ENCODE data around the gene L3HYPDH.

L3HYPDH gene

DNA sequence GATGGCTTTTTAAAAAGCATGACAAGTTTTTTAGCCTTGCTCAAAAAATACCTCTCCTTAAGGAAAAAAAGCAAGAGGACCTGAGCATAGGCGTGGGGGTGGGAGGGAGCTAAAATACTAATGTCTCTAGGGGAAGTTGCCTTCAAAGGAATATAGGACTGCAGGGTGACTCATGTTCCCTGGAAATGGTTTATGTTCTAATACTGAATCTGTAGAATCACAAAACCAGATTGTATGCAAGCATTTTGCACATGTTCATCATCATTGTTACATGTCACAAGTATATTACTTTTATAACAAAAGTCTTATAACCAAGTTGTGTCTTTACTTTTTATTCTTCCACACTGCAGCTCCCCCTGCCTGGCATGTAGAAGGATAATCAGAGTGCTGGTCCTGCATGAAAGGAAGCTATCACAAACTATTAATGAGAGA, 55.6 kb downstream of the L3HYPDH start:
- in situ Hi-C loops (cut with MboI; ENCODE audit: low sequenced_read_pairs): no loop called here

DNA sequence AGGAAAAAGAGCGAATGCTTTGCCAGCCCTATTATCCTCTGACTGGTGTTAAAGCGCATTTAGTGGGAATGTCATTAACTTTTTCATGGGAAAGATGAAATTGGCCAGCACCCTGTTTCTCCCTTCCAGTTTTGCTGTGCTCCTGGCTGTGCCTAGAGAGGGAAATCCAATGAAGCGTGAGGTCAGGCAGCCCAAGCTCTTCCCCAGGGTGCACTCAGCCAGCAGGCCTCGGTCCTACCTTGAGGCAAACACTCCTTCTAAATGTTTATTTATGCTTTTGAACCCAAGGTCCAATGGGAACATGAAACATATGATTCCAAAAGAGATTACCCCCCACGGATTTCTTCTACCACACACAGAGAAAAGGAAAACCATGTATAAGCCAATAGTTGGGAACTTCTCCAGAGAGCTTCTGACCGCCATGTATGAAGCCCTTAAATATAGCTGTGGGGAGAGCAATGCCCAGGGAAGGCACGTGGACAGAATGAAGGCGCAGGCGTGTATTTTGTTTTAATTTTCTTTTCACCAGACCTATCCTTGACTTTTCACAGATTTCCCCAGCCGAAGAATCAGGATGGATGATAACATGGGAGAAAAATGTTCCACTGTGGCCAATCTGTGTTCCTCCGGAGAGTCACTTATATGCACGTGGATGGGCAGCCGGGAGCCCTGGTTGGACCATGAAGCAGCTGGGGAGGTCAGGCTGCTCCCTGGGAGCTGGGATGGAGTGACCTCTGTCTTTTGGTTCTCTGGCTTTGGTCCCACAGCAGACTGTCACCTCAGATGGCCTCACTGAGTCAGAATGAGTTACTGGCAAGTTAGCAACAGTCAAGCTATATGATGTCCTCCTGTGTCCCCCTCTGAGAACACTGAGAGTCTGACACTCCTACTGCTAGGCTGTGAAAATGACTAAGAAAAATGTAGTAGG, 56.3 kb downstream of the L3HYPDH start:
- in situ Hi-C loops (cut with MboI; ENCODE audit: low sequenced_read_pairs): no loop called here

DNA sequence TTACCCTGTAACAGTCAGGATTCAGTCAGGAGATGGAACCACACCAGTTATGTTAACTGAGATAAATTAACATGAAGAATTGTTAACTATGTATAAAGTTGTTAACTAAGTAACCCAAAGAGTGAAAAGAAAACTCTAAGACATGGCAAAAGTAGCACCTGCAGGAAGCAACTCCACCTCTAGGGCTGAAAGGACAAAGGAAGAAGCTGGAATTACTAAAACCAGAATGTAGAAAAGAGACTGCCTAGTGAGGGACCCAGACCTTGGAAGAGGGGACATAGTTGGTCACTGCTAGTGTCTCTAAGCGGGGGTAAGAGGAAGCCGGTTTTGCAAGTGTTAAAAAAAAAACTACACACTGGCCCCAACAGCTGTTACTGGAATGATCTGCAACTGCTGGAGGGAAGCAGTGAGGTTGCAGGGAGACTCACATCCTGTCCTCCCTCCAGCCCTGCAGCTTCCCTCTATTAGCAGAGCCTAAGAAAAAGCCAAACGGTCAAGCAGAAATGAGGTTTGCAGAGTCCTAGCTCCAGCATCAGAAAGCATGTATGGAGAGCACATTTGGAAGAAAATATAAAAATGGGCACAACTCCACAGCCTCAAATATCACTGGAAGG, 58.8 kb downstream of the L3HYPDH start:
- in situ Hi-C loops (cut with MboI; ENCODE audit: low sequenced_read_pairs): no loop called here

- in situ Hi-C loops (cut with MboI; ENCODE audit: low sequenced_read_pairs): no loop called here
Measured at GRCh38 chr14:59424341-59425071, 59.7 kb downstream of the L3HYPDH start.

Data from HL-60/S4 treated with phorbol 12-myristate 13-acetate at 8.2 ng/mL for 4 days and 3 days (cell line).